ENCODE measurements around the gene DYNC1LI2.

DNA sequence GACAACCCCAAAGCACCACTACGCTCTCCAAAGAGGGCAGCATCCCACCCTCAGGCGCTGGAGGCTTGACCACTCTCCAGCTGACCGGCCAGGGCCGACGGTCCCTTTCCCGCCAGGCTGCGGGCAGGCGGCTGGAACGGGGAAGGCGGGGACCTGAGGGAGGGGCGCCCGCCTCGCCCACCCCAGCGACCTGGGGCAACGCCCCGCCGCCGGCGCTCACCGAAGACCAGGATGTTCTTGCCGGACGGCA is 431 bp downstream of the DYNC1LI2 start:
- TF ChIP-seq, protein P1, sequence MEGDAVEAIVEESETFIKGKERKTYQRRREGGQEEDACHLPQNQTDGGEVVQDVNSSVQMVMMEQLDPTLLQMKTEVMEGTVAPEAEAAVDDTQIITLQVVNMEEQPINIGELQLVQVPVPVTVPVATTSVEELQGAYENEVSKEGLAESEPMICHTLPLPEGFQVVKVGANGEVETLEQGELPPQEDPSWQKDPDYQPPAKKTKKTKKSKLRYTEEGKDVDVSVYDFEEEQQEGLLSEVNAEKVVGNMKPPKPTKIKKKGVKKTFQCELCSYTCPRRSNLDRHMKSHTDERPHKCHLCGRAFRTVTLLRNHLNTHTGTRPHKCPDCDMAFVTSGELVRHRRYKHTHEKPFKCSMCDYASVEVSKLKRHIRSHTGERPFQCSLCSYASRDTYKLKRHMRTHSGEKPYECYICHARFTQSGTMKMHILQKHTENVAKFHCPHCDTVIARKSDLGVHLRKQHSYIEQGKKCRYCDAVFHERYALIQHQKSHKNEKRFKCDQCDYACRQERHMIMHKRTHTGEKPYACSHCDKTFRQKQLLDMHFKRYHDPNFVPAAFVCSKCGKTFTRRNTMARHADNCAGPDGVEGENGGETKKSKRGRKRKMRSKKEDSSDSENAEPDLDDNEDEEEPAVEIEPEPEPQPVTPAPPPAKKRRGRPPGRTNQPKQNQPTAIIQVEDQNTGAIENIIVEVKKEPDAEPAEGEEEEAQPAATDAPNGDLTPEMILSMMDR (conservative IDR thresholded peaks at IDR 0.05 in 1 of 2, IDR thresholded peaks at IDR 0.05 in 1 of 2; ENCODE audit: extremely low read depth in 1 of 2, insufficient read depth in 1 of 2, low read depth in 1 of 2, low read length in 2 of 2), result no peak
- TF ChIP-seq EZH2 (IDR thresholded peaks at IDR 0.05; ENCODE audit: borderline replicate concordance, low read length), result no peak
